Pancreas (tissue), 10 donors: ENCODE data around the gene BACH1. TPM values are rescaled to one million over a fixed set of nuclear protein-coding genes. Genes with fewer than 3 reads are reported as not detected.

Source experiments
- ATAC-seq, 4 donors: fragments of 200-7000 bp; cut with Tn5 transposase; one replicate each; pipeline versions ENCODE4 v1.8.0 to v1.9.1; 2020; ENCODE audit warnings: mild to moderate bottlenecking in 4 of 4, moderate library complexity in 4 of 4
- DNase-seq, 6 donors: peaks; one replicate each; pipeline ENCODE4 v3.0.0-alpha.2; 2020
- FAIRE-seq: peaks from 2 replicates; lab custom pipeline; 2012; peaks lifted over from hg19 to GRCh38; lab: Jason Lieb, UNC
- H3K27ac ChIP-seq, 4 donors: fragments of 200-600 bp; sonication (generic); 1 replicate in 3 of 4; 2 replicates in 1 of 4; pipeline versions ENCODE4 v1.5.0 to v1.8.0; 2020
- H3K27me3 ChIP-seq, 4 donors: fragments of 200-600 bp; one replicate each; pipeline ENCODE4 v1.8.0; 2021
- H3K36me3 ChIP-seq, 3 donors: fragments of 200-600 bp; sonication (generic) in 1 of 3; one replicate each; pipeline versions ENCODE4 v1.5.0 to v1.8.0; 2020 to 2021
- H3K4me1 ChIP-seq, 3 donors: fragments of 200-600 bp; one replicate each; pipeline ENCODE4 v1.8.0; 2021
- H3K4me3 ChIP-seq, 4 donors: fragments of 200-600 bp; sonication (generic) in 2 of 4; one replicate each; pipeline versions ENCODE4 v1.5.0 to v1.8.0; 2020 to 2021
- H3K9me3 ChIP-seq, 4 donors: fragments of 200-600 bp; one replicate each; pipeline ENCODE4 v1.8.0; 2021
- WGBS, 2 donors: extraction: QIAGEN DNeasy Blood & Tissue Kit; methylation state at CpG; one replicate each; pipeline ENCODE4 v1.1.7; 2013; 5-methylcytosine and 5-hydroxymethylcytosine counted together
- intact Hi-C, 3 donors: fragments of 100-400 bp; cut with DNase I; formaldehyde crosslinking; loops; one replicate each; pipeline versions ENCODE4 v1.11.1 to v1.14.2; 2022
- polyA plus RNA-seq, 2 donors: library from polyadenylated mRNA; stranded (reverse); fragments of 200-250 nt; gene quantifications; one replicate each; pipeline ENCODE4 v1.2.3, GENCODE V29; 2013
- total RNA-seq, 6 donors: library from RNA; stranded (reverse); fragmentation: NEBNext Ultra II Directional in 4 of 6; extraction: Animal tissue kit (Norgen Biotek cat#: 25700) in 4 of 6; gene quantifications; one replicate each; pipeline versions ENCODE4 v1.2.1 to v1.2.4, GENCODE V29; 2021 to 2023
- TF ChIP-seq, protein P1 (sequence below), 4 donors: fragments of 200-600 bp; sonication (generic) in 3 of 4; IDR thresholded peaks; one replicate each; pipeline versions ENCODE4 v1.5.0 to v1.8.0; 2021; ENCODE audit warnings: antibody characterized with exemption in 4 of 4
- donor health status: healthy with polysubstance abuse.
- donor health status: DM: no; HTN: no; CAD: no; lungs with moderate emphysema.
- donor health status: DM: no; HTN: no; CAD: no.
- donor health status: control.
- donor health status: control.
- donor health status: Bipolar disorder and iron deficiency.
- donor health status: DM: yes; HTN: yes; CAD: no.
- donor health status: DM: no; HTN: no; CAD: no.
- donor health status: DM: no; HTN: no; CAD: no.
- donor health status: DM: yes; HTN: yes; CAD: no.

Gene BACH1
- total and polyA plus RNA-seq, 8 donors, result 3.0 to 66.2 (median 32.0) TPM

DNA sequence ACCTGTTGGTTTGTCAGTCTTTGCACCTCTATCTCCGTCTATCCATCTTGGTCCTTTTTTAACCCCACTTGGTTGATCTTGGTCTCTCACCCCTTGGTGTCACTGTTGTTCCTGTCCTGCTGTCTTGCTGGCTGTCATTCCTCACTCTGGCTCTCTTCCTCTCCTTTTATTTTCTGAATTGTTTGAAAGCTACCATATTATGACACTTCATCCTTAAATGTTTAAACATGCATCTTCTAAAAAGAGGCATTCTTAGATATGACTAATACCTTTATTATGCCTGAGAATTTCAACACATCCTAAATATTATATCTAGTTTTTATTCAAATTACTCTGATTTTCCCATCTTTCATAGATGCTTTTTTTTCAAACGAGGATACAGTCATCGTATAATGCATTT lies 37.0 kb downstream of the BACH1 start:
- Histone ChIP-seq H3K27ac (no peak overlapping the region), H3K36me3 (no peaks in the 10 kb centered on the region), H3K27me3 (no peaks in the 10 kb centered on the region), H3K9me3 (no peaks in the 10 kb centered on the region), H3K4me1 (peaks cover 0 to 8% (median 0%) of the 10 kb centered on the region in 3 donors), H3K4me3 (no peak overlapping the region)
- intact Hi-C loops, result no loop called here
- TF ChIP-seq, protein P1, sequence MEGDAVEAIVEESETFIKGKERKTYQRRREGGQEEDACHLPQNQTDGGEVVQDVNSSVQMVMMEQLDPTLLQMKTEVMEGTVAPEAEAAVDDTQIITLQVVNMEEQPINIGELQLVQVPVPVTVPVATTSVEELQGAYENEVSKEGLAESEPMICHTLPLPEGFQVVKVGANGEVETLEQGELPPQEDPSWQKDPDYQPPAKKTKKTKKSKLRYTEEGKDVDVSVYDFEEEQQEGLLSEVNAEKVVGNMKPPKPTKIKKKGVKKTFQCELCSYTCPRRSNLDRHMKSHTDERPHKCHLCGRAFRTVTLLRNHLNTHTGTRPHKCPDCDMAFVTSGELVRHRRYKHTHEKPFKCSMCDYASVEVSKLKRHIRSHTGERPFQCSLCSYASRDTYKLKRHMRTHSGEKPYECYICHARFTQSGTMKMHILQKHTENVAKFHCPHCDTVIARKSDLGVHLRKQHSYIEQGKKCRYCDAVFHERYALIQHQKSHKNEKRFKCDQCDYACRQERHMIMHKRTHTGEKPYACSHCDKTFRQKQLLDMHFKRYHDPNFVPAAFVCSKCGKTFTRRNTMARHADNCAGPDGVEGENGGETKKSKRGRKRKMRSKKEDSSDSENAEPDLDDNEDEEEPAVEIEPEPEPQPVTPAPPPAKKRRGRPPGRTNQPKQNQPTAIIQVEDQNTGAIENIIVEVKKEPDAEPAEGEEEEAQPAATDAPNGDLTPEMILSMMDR (IDR thresholded peaks at IDR 0.05), result no peak
- FAIRE-seq (no peak), DNase-seq (no peak), ATAC-seq (no peak)
- WGBS, 2 donors, result 81 to 83% methylated on average over 3 of the region's 3 CpGs

DNA sequence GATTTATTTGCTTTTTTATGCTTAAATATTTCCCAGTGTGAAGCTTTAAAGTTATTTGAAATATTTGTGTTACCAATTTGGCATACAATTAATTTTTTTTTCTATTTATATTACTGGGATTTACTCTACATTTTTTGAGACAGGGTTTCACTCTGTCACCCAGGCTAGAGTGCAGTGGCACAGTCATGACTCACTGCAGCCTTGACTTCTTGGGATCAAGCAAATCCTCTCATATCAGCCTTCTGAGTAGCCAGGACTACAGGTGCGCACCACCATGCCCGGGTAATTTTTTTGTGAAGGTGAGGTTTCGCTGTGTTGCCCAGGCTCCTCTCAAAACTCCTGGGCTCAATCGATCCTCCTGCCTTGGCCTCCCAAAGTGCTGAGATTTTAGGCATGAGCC lies 39.5 kb downstream of the BACH1 start:
- TF ChIP-seq, protein P1 (IDR thresholded peaks at IDR 0.05), result no peak

DNA sequence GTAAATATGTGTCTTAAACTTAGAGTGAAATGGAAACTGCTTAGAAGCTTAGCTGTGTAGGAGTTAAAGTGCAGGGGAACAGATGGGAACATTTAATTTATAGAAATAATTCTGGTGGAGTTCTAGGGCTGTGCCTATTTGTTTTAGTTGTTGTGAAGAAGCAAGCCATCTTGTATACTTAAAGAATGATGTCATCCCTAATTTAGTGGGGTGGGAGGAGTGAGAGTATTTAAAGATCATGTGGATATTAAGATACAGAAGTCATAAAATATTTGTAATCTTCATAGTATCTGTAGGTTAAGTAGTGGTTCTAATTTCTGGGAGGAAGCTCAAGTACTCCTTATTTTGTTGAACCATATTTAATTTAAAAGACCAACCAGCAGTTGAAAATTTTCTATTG lies 41.5 kb downstream of the BACH1 start:
- intact Hi-C loops, result no loop called here
- no peaks in the 10 kb centered on the region for H3K27me3 ChIP-seq
- H3K27ac ChIP-seq, result no peak overlapping the region
- H3K9me3 ChIP-seq, result no peaks in the 10 kb centered on the region
- DNase-seq (no peak), FAIRE-seq (no peak), ATAC-seq (no peak)
- TF ChIP-seq, protein P1 (IDR thresholded peaks at IDR 0.05), result no peak
- H3K4me1 ChIP-seq, result peaks cover 0 to 27% (median 17%) of the 10 kb centered on the region in 3 donors
- H3K4me3 ChIP-seq, result no peak overlapping the region
- H3K36me3 ChIP-seq, result no peaks in the 10 kb centered on the region

More for the DNA sequence above, 39.5 kb downstream of the BACH1 start:
- ATAC-seq, result no peak
- Histone ChIP-seq H3K4me3 (no peak overlapping the region), H3K4me1 (peaks cover 0 to 22% (median 10%) of the 10 kb centered on the region in 3 donors), H3K36me3 (no peaks in the 10 kb centered on the region), H3K27ac (no peak overlapping the region), H3K27me3 (no peaks in the 10 kb centered on the region), H3K9me3 (no peaks in the 10 kb centered on the region)
- intact Hi-C loops, result no loop called here
- WGBS, 2 donors, result 93 to 95% methylated on average over 4 of the region's 4 CpGs
- DNase-seq, result no peak
- FAIRE-seq, result no peak

DNA sequence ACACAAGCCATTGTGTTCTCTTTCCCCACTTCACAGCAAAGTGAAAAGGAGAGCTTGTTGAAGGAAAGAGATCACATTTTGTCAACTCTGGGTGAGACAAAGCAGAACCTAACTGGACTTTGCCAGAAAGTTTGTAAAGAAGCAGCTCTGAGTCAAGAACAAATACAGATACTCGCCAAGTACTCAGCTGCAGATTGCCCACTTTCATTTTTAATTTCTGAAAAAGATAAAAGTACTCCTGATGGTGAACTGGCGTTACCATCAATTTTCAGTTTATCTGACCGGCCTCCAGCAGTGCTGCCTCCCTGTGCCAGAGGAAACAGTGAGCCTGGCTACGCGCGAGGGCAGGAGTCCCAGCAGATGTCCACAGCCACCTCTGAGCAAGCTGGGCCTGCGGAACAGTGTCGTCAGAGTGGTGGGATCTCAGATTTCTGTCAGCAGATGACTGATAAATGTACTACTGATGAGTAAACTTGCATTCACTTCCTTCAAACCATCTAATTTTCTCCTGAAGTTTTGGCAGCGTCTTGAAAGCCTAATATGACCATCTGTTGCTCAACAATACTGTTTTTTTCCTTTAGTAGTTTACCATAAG lies 43.7 kb downstream of the BACH1 start:
- intact Hi-C loops, result no loop called here
- TF ChIP-seq, protein P1 (IDR thresholded peaks at IDR 0.05), result no peak
- Histone ChIP-seq H3K27ac (peak overlapping the region in 2 of 4 donors; percentile 50 to 67), H3K36me3 (no peaks in the 10 kb centered on the region), H3K4me3 (no peak overlapping the region), H3K9me3 (no peaks in the 10 kb centered on the region), H3K27me3 (no peaks in the 10 kb centered on the region), H3K4me1 (peaks cover 0 to 33% (median 17%) of the 10 kb centered on the region in 3 donors)
- ATAC-seq, result peak; percentile 59 to 78 (median 74)
- FAIRE-seq, result no peak
- DNase-seq, result peak in 3 of 6 donors; percentile 33 to 65 (median 44)
- 34 to 43% methylated on average over 9 of the region's 9 CpGs for WGBS, 2 donors

DNA sequence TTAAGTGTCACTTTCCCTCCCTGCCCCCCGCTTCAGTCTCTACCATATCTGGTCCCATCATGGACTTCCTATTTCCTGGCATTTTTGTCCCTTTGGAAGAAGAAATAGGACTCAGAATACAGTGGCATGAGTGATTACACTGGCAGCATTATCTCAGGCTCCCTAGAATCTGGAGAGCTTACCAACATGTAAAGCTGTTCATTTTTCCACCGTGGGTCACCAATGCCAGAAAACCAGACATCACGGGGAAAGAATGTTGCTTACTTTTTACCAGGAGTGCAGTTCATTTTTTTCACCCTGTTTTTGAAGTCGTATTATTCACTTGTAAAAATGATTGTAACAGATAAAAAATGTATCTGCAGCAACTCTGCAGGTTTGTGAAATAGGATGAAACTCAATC lies 44.8 kb downstream of the BACH1 start:
- Histone ChIP-seq H3K27ac (peak overlapping the region in 2 of 4 donors; percentile 50 to 67), H3K4me3 (no peak overlapping the region), H3K27me3 (no peaks in the 10 kb centered on the region), H3K4me1 (peaks cover 0 to 34% (median 17%) of the 10 kb centered on the region in 3 donors), H3K36me3 (no peaks in the 10 kb centered on the region), H3K9me3 (no peaks in the 10 kb centered on the region)
- peak in 1 of 6 donors; percentile 35 for DNase-seq
- WGBS, 2 donors, result 38 to 39% methylated on average over 4 of the region's 4 CpGs
- no peak for FAIRE-seq
- peak; percentile 59 to 78 (median 70) for ATAC-seq
- TF ChIP-seq, protein P1 (IDR thresholded peaks at IDR 0.05), result no peak
- intact Hi-C loops, result no loop called here
